Raji (cell line): Measurements from ENCODE around the gene SIRT6.

ENCODE experiments used
- POLR2A ChIP-seq: IDR thresholded peaks from 2 replicates; pipeline ENCODE4 v1.6.1; 2011; ENCODE audit warnings: low read depth, low read length, control low read depth; ENCODE audit not compliant: insufficient read depth

The SIRT6 gene

GRCh38 chr19:4152241-4152998, 29.9 kb downstream of the SIRT6 start:
- no peak for TF ChIP-seq POLR2A

DNA sequence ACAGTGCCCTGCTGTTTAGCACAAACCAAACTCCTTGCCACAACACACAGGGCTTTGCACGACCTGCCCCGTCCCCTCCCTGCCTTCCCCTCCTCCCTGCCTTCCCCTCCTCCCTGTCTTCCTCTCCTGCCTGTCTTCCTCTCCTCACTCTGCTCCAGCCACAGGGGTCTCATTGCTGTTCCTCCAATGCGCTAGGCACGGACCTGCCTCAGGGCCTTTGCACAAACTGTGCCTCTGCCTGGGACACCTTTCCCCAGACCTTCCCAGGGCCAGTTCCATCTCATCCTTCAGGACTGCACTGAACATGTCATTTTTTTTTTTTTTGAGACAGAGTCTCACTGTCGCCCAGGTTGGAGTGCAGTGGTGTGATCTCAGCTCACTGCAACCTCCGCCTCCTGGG, 30.7 kb downstream of the SIRT6 start:
- TF ChIP-seq POLR2A = no peak

DNA sequence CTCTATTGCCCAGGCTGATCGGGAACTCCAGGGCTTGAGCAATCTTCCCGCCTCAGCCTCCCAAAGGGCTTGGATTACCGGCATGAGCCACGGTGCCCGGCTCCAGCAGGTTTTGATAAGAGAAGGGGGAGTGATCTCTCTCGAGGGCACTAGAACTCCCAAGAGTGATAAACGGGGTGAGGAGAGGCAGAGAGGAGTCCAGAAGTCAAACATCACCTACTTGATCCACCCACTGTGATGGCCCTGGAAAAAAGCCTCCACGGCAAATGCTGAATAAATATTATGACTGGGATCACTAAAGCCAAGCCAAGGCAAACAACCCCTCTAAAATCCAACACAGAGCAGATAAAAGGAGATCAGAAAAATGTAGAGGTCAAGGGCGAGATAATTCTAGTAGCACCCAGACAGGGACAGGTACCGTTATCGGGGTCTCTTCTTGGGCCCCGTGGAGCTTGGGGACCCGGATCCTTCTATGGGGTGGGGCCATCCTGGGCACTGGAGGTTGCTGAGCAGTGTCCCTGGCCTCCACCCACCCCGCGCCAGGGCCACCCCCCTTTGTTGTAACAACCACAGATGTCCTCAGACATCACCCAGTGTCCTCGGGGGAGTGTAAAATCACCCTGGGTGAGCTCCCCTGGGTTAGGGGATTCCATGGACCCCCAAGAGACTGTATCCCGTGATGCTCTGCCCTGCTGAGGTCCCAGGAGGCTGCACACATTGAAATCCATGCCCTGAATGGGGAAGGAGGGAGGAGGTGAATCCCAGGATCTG, 32.7 kb downstream of the SIRT6 start:
- no peak for TF ChIP-seq POLR2A

- TF ChIP-seq POLR2A = no peak
Measured at GRCh38 chr19:4144666-4145249, 37.6 kb downstream of the SIRT6 start.

DNA sequence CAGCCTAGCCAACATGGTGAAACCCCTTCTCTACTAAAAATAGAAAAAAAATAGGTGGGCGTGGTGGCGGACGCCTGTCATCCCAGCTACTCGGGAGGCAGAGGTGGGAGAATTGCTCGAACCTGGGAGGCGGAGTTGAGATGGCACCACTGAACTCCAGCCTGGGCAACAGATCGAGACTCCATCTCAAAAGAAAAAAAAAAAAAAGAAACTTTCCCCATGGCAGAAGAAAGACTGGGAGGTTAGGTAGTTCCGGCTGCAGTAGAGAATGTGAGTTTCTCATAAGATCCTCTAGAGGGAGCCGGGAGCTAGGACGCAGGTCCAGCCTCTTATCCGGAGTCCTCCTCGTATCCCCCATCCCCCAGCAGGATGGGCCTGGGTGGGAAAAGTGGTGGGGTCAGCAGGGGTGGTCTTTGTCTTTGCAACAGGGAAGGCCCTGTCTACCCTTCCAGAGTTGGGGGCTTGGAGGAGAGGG, 42.1 kb downstream of the SIRT6 start:
- no peak for TF ChIP-seq POLR2A

DNA sequence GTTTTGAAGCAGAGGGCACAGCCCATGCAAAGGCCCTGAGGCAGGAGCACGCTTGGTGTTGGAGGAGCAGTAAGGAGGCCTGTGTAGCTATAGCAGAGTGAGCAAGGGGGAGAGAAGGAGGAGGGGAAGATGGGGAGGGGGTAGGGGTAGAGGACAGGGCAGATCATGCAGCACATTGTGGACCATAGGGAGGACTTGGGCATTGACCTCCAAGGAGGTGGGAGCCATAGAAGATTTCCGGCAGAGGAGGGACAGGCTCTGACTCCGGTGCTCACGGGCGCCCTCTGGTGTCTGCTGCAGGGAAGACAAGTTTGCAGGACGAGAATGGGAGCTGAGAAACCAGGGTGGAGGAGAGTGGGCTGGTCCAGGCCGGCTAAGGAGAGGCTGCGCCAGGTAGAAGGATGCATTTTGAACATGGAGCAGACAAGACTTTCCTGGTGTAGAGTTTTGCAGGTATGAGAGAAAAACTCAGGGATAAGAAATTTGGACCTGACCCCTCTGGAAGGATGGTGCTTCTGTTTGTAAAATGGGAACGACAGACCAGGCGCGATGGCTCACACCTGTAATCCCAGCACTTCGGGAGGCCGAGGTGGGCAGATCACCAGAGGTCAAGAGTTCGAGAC, 42.6 kb downstream of the SIRT6 start:
- TF ChIP-seq POLR2A = no peak

- TF ChIP-seq POLR2A = no peak
Measured at GRCh38 chr19:4138445-4138844, 43.9 kb downstream of the SIRT6 start.

DNA sequence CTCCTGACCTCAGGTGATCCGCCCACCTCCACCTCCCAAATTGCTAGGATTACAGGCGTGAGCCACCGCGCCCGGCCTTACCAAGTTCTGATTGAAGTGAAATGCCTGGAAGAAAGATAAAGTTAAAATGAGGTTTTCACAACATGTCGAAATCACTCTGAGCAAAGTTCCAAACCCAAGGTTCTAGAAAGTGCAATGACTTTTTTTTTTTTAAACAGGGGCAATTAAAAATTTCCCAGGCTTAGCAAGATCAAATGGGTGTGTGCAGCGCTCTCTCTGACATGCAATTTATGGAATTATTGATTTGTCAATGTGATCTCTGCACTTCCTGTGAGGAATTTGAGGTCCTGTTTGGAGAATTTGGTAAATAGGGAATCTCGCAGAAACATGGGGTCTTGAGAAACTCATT, 45.7 kb downstream of the SIRT6 start:
- TF ChIP-seq POLR2A = no peak

- no peak for TF ChIP-seq POLR2A
Measured at GRCh38 chr19:4134351-4134750, 48.0 kb downstream of the SIRT6 start.

GRCh38 chr19:4130744-4131438, 51.5 kb downstream of the SIRT6 start:
- no peak for TF ChIP-seq POLR2A

DNA sequence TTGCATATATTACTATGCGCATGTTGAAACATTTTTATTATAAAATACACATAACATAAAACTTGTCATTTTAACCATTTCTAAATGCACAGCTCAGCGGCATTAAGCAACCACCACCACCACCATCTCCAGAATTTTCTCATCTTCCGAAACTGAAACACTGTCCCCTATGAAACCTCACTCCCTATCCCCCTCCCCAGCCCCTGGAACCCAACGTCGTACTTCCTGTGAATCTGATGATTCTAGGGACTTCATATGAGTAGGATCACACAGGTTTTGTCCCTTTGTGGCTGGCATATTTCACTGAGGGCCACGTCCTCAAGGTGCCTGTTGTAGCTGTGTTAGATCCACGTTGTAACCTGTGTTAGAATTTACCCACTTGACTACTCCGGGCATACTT, 57.7 kb downstream of the SIRT6 start:
- TF ChIP-seq POLR2A = no peak
